Ammon's horn (tissue), 1 donor: ENCODE data around the gene COQ8B.
A peak's percentile ranks its signal among the peaks of the same experiment; 100 is the strongest.
"Not testable (repeated sequence)": the region's sequence is repeated elsewhere in the genome, so short reads cannot be mapped to it uniquely, and the experiment has no call there.

Experiments used
- DNase-seq: peaks from one replicate; pipeline ENCODE4 v3.0.0-alpha.2; 2016; ENCODE audit warnings: low spot score

Gene COQ8B

DNA sequence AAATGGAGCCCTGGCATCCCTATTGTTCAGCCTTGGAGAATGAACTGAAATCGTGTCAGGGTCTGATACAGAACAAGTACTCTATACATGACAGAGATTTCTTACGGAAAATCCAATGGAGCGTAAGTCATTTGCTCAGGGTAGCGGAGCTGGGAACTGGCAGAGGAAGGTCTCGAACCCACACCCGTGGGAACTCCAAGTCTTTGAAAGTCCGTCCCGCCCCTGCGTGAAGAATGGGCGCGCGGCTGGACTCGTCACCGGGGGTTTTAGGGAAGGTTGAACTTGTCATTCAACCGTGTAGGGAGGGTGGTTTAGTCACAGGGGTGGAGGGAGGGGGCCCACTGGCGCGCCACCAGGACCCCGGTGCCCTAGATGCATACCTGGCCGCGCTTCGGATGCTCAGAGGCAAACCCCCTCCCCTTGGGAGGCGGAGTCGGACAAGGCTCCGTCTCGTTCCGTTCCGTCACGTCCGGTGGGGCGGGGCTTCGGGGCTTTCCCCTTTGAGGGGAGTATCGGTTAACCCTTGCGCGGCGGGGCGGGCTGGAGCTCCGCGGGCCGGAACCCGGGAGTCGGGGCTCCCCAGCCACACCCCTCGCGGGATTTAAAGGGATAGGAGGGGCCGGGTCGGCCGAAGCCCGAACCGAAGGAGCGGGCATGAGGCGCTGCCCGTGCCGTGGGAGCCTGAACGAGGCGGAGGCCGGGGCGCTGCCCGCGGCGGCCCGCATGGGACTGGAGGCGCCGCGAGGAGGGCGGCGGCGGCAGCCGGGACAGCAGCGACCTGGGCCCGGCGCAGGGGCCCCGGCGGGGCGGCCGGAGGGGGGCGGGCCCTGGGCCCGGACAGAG, at the start of gene COQ8B, which contains the start of gene ITPKC:
Gene COQ8B (minus strand): TSS at position 405 of the 843 bp plus-strand sequence. CDS start 2,254 bp downstream, outside the sequence.
Gene ITPKC (plus strand): TSS at position 631 of the 843 bp plus-strand sequence. CDS start 24 bp downstream, at position 655.
- DNase-seq: peak; percentile 98

DNA sequence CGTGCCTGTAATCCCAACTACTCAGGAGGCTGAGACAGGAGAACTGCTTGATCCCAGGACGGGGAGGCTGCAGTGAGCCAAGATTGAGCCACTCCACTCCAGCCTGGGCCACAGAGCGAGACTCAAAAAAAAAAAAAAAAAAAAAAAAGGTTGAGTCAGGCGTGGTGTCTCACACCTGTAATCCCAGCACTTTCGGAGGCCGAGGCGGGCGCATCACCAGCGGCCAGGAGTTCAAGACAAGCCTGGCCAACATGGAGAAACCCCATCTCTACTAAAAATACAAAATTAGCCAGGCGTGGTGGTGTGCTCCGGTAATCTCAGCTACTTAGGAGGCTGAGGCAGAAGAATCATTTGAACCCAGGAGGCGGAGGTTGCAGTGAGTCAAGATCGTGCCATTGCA, 49.7 kb upstream of the COQ8B start:
- DNase-seq: not testable (repeated sequence)

DNA sequence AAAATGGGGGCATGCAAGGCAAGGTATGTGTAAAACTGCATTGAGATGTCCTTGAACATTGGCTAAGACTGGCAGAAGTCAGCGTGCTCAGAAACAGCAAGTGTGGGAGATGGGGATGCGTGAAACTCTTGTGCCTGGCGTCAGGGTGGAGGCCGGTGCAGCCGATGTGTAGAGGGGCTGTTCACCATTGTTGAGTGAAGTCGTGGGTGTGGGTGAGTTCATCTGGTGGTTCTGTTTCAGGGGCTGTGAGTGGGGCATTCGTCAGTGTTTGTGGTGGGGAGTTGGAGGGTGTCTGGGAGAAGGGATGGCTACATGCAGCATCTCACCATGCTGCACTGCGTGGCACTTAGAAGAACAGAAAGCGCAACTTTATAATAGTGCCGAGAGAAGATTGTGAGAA, 47.3 kb upstream of the COQ8B start:
- DNase-seq: no peak

DNA sequence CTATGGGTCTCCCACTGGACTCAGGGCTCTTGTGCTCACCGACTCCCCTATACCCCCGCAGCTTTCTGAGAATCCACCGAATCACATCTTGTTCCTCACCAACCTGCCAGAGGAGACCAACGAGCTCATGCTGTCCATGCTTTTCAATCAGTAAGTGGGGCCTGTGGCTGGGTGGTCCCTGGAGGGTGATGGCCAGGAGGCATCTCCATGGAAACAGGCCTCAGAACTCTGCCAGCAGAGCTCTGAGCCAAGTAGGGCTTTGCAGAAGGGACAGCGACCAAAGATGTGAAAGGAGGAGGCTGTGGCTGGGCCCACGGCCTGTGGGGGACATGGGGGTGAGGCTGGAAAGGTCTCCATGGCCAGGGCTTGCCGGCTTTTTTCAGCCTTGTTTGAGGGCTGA, 46.8 kb upstream of the COQ8B start:
- no peak for DNase-seq

DNA sequence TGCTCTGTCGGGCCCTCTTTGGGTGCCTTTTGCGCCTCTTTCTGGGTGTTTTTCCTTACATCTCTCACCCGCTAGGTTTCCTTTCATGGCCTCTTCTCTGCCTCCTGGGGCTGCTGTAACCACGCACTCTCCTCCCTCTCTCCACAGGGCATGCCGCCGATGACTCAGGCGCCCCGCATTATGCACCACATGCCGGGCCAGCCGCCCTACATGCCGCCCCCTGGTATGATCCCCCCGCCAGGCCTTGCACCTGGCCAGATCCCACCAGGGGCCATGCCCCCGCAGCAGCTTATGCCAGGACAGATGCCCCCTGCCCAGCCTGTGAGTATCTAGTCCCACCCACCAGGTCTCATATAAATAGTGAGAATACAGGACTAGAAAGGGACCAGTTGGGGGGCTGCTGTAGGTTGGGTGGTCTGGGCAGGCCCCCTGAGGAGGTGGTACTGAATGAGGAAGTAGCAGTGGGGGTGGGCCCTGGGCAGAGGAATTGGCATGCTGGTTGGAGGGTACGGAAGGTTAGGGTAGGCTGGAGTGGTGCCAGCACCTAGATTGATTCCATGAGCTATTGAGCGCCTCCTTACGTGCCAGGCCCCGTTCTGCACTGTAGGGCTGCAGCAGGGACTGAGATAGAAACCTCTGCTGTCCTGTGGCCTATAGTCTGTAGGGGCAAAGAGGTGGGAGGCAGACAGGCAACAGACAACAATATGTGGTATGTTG, 46.2 kb upstream of the COQ8B start:
- DNase-seq: no peak

DNA sequence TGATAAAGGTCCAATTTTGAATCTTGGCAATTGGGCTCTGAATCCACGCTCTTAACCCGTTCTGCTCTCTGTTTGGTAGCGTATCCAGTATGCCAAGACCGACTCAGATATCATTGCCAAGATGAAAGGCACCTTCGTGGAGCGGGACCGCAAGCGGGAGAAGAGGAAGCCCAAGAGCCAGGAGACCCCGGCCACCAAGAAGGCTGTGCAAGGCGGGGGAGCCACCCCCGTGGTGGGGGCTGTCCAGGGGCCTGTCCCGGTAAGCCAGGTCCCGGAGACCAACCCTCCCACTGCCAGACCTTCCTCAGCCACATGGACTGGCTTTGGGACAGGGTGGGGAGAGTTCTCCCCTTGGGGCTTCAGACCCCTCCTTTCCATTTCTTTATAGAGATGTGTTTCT, 42.7 kb upstream of the COQ8B start:
- DNase-seq: no peak

DNA sequence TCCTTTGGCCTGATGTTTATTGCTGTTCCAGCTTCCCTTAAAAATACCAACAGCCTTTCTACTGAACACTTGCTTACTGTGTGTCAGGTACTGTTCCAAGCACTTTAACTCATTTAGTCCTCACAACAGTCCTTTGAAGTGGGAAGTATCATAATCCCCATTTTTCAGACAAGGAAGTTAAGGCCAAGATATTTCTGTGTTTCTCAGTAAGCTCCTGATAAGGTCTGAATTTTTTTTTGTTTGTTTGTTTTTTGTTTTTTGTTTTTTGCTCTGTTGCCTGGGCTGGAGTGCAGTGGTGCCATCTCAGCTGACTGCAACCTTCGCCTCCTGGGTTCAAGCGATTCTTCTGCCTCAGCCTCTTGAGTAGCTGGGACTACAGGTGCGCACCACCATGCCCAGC, 41.8 kb upstream of the COQ8B start:
- DNase-seq: no peak

DNA sequence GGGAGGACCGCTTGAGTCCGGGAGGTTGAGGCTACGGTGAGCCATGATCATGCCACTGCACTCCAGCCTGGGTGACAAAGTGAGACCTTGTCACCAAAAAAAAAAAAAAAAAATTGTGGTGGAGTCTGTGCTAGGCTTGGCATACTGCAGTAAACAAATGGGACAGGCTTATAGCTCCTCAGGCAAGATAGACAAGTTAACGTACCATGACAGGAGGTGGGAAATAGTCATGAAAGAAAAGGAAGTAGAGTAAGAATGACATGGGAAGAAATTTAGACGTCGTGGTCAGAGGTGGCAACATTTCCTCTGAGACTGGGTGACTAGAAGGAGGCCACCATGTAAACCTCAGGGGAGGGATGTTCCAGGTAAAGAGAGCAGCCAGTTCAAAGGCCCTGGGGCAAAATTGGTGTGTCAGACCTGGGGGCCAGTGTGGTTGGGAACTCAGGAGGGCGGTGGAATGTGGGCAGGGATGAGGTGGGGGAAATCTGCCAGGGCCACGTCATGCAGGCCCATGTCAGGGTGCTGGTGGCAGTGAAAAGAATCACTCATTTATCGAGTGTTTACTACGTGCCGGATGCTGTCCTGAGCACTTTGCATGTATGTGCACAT, 39.9 kb upstream of the COQ8B start:
- no peak for DNase-seq

DNA sequence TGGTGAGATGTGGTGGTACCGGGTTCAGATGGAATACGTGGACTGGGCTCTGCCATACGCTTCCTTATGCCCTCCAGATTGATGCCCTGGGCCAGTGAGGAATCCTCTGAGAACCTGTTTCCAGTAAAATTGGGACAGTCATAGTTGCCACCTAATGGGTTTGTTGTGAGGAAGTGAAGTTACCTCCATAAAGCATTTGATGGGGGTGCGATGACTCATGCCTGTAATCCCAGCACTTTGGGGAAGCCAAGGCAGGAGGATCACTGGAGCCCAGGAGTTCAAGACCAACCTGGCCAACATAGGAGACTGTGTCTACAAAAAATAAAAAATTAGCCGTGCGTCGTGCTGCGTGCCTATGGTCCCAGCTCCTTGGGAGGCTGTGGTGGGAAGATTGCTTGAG, 39.1 kb upstream of the COQ8B start:
- DNase-seq: no peak

DNA sequence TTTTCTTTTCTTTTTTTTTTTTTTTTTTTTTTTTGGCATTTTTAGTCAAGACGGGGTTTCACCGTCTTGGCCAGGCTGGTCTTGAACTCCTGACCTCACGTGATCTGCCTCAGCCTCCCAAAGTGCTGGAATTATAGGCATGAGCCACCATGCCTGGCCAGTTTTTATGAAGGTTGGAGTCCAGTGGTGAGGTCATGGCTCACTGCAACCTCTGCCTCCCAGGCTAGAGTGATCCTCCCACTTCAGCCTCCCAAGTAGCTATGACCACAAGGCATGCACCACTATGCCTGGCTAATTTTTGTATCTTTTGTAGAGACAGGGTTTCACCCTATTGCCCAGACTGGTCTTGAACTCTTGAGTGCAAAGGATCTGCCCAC, 38.5 kb upstream of the COQ8B start:
- no peak for DNase-seq

DNA sequence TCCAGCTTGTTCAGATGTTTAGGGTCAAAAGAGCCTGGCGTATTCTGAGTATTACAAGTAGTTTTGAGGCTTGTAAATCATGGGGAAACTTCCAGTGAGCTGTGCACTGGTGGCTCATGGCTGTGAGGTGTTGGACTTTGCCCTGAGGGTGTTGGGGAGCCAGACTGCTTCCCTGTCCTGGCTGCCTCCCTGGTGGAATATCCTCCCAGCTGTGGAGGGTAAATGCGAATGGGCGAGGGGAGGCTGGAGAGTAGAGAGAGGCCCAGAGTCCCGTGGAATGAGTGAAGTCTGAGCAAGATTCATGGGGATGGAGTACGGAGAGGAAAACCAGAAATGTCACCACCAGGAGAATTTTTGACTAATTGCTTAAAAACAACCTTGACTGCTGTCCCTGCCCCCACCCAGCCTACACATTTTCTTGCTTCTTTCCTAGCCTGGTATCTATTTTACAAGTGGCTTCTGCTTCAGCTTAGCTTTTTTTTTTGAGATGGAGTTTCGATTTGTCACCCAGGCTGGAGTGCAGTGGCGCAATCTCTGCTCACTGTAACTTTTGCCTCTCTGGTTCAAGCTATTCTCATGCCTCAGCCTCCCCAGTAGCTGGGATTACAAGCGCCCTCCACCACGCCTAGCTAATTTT, 38.0 kb upstream of the COQ8B start:
- DNase-seq: peak; percentile 13

DNA sequence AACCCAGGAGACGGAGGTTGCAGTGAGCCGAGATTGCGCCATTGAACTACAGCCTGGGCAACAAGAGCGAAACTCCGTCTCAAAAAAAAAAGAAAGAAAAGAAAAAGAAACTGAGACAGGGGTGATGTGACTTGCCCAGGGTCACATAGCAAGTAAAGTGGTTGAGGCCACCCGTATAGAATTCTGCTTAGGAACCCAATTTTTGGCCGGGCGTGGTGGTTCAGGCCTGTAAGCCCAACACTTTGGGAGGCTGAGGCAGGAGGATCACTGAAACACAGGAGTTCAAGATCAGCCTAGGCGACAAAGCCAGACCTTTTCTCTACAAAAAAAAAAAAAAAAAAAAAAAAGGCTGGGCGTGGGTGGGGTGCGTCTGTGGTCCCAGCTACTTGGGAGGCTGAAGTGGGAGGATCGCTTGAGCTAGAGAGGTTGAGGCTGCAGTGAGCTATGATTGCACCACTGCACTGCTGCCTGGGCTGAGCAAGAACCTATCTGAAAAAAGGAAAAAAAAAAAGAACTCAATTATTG, 35.6 kb upstream of the COQ8B start:
- no peak for DNase-seq

DNA sequence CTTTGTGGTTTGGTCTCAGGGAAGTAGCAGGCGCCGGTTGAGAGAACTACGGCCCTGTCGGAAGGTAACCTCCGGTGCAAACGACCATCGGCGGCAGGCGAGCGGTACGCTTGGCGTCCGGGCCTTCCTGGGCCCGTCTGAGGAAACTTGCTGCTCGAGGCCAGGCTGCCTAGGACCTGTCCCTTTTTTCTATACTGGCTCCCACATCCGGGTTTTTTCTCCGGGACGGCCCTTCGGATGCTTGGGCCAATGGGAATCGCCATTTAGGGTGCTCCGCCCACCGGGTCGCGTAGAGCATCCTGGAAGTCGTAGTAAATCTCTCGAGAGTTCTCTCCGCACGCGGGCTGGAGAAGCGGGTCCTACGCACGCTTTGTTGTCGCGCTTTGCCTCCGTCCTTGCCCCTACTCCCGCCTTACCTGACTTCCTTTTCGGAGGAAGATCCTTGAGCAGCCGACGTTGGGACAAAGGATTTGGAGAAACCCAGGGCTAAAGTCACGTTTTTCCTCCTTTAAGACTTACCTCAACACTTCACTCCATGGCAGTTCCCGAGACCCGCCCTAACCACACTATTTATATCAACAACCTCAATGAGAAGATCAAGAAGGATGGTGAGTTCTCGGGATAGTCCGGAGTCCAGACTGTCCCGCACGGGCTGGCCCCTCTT, 34.3 kb upstream of the COQ8B start, which contains the start of gene SNRPA:
Gene SNRPA (plus strand): TSS at position 330 of the 664 bp plus-strand sequence. CDS start 206 bp downstream, at position 536.
- DNase-seq: peak; percentile 97

DNA sequence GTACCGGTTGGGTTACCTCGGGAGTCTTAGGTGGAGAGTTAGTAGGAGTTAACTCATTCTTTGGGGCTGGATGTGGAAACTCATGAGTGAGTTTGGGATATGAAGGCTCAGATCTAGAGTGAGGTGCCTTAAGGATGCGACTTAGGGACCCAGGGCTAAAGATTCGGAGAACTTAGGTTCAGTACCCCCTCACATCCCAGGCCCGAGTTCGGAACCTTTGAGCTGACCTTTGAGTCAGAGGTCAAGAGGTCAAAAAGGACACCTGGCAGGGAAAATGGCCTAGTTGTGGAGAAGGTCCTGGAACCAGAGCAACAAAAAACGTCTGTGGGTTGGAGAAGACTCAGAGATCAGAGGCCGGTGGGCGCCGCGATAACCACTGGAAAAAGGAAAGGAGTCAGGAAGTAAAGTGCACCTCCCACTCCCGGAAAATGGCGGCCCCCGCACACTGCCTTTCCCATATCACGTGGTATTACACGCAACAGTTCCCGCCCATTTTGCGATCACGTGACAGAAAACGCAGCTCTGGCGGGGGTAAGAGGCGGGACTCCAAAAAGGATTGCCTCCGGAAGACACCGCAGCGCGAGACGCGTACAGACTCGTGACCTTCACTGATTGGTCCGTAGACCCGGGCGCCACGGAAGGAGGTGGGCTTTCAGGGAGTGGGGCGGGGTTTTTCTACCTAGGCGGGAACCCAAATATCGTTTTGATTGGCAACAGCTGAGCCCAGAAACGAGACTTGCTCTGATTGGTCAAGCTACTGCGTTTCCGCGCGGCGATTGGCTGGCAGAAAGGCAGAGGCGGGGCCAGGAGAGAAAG, 33.6 kb upstream of the COQ8B start, which contains the start of gene ACTMAP:
Gene ACTMAP (minus strand): TSS at position 420 of the 816 bp plus-strand sequence. CDS start 674 bp downstream, outside the sequence.
- peak; percentile 100 for DNase-seq

DNA sequence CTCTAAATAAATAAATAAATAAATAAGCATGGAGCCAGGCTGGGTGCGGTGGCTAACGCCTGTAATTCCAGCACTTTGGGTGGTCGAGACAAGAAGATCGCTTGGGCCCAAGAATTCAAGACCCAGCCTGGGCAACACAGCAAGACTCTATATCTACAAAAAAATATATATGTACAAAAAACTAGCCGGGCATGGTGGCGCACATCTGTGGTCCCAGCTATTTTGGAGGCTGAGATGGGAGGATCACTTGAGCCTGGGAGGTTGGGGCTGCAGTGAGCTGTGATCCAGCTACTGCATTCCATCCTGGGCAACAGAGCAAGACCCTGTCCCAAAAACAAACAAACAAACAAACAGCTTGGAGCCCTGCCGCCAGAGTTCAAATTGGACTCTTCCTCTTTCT, 30.9 kb upstream of the COQ8B start:
- DNase-seq: no peak

DNA sequence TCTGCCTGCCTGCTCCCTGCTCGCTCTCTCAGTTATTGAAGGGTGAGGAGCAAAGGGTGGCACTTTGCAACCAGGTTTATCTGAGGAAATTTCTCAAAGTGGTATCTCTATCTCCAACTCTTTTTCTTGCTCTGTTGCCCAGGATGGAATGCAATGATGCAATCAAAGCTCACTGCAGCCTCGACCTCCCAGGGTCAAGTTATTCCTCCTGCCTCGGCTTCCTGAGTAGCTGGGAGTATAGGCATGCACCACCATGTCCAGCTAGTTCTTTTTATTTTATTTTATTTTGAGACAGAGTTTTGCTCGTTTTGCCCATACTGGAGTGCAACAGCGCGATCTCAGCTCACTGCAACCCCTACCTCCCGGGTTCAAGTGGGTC, 28.7 kb upstream of the COQ8B start:
- no peak for DNase-seq

DNA sequence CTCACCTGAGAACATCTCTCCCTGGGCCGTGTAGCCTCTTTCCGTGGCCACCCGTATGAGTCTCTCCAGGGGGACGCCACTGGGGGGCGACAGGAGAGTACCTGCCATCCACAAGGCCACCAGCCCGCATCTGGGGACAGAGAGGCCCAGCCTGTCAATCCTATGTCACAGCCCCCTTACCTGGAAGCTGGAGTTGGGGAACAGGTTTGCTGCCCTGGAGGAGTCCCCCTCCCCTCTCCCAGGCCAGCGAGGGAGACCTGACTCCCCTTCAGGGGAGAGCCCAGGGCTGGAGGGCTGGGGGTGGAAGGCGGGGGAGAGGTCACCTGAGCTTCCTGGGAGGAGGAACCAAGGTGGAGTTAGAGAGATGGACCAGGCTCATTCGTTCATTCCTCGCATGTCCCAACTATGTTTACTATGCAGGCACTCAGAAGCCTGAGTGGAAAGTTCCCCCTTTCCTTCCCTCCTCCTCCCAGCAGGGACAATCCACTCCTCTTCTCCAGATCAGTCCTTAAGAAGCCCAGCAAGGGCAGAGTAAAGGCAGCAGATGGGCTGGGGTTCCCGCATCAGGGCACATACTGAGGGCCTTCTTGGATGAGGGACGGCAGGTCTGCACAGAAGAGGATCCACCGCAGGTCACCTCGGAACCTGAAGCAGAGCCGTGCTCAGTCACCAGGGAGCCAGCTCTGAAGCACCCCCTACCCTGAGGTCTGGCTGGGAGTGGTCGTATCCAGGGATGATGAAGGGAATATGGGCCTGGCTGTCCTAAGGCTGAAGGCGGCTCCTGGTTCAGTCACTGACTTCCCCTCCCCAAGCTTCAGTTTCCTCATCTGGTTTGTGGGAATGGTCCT, 28.1 kb upstream of the COQ8B start:
- DNase-seq: no peak

DNA sequence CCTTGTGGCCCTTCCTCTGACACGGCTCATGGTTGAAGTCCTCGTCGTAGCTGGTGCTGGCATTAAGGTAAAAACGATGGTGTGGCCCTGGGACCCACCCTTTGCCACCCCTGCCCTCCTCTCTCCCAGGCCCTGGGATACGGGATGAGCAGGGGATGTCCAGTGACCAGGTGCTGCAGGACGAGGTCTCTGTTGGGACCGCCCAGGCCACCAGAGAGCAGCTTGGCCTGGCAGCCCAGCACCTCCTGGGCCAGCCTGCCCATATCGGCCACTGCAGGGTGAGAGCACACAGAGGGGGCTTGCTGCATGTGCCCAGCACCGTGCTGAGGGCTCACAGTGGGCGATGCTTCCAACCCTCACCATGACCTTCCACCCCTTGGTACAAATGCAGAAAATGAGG, 27.2 kb upstream of the COQ8B start:
- DNase-seq: no peak

DNA sequence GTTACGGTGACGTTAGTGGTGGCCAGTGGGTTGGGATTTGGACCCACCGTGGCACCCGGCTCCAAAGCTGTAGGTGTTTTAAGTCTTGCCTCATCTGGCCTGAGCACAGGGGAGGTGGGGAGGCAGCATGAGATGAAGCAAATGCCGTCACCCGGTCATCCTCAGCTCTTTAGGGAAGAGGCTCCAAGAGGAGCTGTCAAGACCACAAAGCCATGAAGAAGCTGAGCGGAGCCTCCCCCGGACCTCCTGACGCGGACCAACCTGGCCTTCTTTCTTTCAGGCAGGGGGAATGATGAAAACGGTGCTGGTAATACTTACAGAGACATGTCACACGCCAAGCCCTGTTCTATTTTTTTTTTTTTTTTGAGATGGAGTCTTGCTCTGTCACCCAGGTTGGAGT, 26.2 kb upstream of the COQ8B start:
- no peak for DNase-seq

DNA sequence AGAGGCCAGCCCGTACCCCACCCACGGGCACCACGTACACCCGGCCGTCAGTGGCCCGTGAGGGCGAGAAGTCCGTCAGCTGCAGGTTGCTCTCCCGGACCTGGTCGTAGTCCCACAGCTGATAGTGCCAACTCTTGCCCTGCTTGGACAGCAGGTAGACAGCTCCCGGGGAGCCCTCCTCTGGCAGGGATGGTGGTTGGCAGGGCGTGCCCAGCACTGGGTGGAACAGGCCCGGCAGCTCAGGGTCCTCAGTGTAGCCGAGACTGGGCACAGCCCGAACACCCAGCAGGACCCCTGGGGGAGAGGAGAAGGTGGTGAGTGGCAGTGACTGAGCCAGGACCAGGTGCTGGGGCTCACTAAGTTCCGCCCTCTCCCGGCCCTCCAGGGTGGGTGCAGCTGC, 25.8 kb upstream of the COQ8B start:
- DNase-seq: no peak
